ENCODE measurements around the gene SLC25A48.
"Not testable (repeated sequence)": the region's sequence is repeated elsewhere in the genome, so short reads cannot be mapped to it uniquely, and the experiment has no call there.

DNA sequence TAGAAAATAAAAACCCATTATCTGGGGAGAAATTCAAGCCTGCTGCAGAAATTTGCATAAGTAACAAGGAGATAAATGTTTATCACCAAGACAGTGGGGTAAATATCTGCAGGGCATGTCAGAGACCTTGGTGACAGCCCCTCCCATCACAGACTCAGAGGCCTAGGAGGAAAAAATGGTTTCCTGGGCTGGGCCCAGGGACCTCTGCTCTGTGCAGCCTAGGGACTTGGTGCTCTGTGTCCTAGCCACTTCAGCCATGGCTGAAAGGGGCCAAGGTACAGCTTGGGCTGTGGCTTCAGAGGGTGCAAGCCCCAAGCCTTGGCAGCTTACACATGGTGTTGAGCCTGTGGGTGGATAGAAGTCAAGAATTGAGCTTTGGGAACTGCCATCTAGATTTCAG is 3.9 kb downstream of the SLC25A48 start:
- not testable (repeated sequence) for TF ChIP-seq ZNF558 (tag by site-specific recombination; IDR thresholded peaks at IDR 0.05); CTCF (tag by site-specific recombination; IDR thresholded peaks at IDR 0.05); ZNF792 (tag by site-specific recombination; IDR thresholded peaks at IDR 0.05); ZNF140 (tag by site-specific recombination; IDR thresholded peaks at IDR 0.05); ZNF274 (IDR thresholded peaks at IDR 0.05; ENCODE audit: low read length); ZNF274 (tag by site-specific recombination; IDR thresholded peaks at IDR 0.05; ENCODE audit: borderline replicate concordance); EGR2 (tag by site-specific recombination; IDR thresholded peaks at IDR 0.05; ENCODE audit: low read depth); ZNF114 (tag by site-specific recombination; IDR thresholded peaks at IDR 0.05); BCL11A (tag by site-specific recombination; IDR thresholded peaks at IDR 0.05; ENCODE audit: low read depth); ZNF155 (tag by site-specific recombination; IDR thresholded peaks at IDR 0.05); ZNF311 (tag by site-specific recombination; IDR thresholded peaks at IDR 0.05; ENCODE audit: borderline replicate concordance)
- TF ChIP-seq, protein P1, sequence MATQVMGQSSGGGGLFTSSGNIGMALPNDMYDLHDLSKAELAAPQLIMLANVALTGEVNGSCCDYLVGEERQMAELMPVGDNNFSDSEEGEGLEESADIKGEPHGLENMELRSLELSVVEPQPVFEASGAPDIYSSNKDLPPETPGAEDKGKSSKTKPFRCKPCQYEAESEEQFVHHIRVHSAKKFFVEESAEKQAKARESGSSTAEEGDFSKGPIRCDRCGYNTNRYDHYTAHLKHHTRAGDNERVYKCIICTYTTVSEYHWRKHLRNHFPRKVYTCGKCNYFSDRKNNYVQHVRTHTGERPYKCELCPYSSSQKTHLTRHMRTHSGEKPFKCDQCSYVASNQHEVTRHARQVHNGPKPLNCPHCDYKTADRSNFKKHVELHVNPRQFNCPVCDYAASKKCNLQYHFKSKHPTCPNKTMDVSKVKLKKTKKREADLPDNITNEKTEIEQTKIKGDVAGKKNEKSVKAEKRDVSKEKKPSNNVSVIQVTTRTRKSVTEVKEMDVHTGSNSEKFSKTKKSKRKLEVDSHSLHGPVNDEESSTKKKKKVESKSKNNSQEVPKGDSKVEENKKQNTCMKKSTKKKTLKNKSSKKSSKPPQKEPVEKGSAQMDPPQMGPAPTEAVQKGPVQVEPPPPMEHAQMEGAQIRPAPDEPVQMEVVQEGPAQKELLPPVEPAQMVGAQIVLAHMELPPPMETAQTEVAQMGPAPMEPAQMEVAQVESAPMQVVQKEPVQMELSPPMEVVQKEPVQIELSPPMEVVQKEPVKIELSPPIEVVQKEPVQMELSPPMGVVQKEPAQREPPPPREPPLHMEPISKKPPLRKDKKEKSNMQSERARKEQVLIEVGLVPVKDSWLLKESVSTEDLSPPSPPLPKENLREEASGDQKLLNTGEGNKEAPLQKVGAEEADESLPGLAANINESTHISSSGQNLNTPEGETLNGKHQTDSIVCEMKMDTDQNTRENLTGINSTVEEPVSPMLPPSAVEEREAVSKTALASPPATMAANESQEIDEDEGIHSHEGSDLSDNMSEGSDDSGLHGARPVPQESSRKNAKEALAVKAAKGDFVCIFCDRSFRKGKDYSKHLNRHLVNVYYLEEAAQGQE (tag by site-specific recombination; IDR thresholded peaks at IDR 0.05): not testable (repeated sequence)

Measured in HEK293 (cell line).